ENCODE results near the gene MUC6.

MUC6 gene

DNA sequence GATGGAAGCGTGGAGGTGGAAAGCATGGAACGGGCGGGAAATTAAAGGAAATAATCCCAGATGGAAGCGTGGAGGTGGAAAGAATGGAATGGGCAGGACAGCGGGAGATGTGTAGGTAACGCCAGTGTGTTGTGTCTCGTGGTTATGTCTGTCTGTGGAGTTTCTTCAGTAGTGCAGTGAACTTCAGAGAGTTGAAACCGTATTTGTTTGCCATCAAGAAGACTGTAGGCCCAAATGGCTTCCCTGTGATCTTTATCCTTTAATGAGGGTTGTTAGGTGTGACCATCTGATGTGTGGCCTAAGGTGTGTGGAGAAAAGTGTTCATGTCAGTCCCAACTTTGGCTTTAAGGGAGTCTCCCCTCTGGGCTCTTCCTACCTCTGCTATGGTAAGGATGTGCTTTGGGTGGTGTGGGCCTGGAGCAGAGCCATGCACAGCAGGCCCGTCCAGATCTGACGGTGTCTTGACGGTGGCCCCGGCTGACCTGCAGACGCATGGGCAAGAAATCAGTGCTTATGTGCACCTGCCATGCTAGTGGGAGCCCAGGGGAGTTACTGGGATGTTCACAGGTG, 71.2 kb downstream of the MUC6 start:
- DNase-seq (ENCODE audit: low spot score): no peak

DNA sequence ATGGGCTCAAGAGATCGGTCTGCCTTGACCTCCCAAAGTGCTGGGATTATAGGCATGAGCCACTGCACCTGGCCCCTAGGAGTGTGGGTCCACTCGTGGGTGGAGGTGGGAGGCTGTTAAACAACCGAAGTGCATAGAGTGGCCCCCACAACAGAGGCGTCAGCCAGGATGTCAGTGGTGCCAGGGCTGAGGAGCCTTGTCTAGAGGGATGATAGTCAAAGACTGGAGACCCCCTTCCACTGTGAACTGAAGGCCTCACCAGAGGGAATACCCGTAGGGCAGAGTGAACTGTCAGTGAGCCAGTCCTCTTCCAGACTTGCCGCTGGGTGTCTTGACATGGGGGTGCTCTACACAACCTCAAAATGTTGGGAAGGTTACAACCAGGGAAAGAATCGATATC, 72.7 kb downstream of the MUC6 start:
- no peak for DNase-seq (ENCODE audit: low spot score)
